Psoas muscle (tissue), 8 donors: ENCODE results near the gene ADPRH. TPM values are rescaled to one million over a fixed set of nuclear protein-coding genes. Genes with fewer than 3 reads are reported as not detected.

ENCODE experiments used
- ATAC-seq, 4 donors: fragments of 200-7000 bp; cut with Tn5 transposase; one replicate each; pipeline ENCODE4 v1.9.1; 2020; ENCODE audit warnings: moderate library complexity in 3 of 4, mild to moderate bottlenecking in 2 of 4
- DNase-seq, 2 donors: peaks; one replicate each; pipeline ENCODE4 v3.0.0-alpha.2; 2020
- H3K27ac ChIP-seq: fragments of 200-600 bp; one replicate; pipeline ENCODE4 v1.8.0; 2022
- H3K27me3 ChIP-seq, 3 donors: fragments of 200-600 bp in 1 of 3; one replicate each; pipeline versions ENCODE4 v1.6.1 to v1.8.0; 2013 to 2022; ENCODE audit warnings: low read length in 2 of 3, mild to moderate bottlenecking in 2 of 3, moderate library complexity in 1 of 3; ENCODE audit not compliant: insufficient read depth in 3 of 3
- H3K36me3 ChIP-seq, 2 donors: fragments of 200-600 bp in 1 of 2; one replicate each; pipeline versions ENCODE4 v1.6.1 to v1.8.0; 2013 to 2022; ENCODE audit warnings: low read depth in 1 of 2, mild to moderate bottlenecking in 1 of 2, moderate library complexity in 1 of 2; ENCODE audit not compliant: insufficient read depth in 1 of 2
- H3K4me1 ChIP-seq: fragments of 200-600 bp; one replicate; pipeline ENCODE4 v1.8.0; 2022
- H3K4me3 ChIP-seq: fragments of 200-600 bp; one replicate; pipeline ENCODE4 v1.8.0; 2022; ENCODE audit warnings: mild to moderate bottlenecking
- H3K9me3 ChIP-seq: fragments of 200-600 bp; one replicate; pipeline ENCODE4 v1.8.0; 2022
- WGBS, 3 donors: extraction: QIAGEN DNeasy Blood & Tissue Kit; methylation state at CpG; one replicate each; pipeline versions ENCODE4 v1.1.6 to v1.1.7; 2013; 5-methylcytosine and 5-hydroxymethylcytosine counted together
- intact Hi-C, 2 donors: fragments of 100-400 bp; cut with DNase I; formaldehyde crosslinking; loops; one replicate each; pipeline versions ENCODE4 v1.11.0 to v1.14.2; 2022
- polyA plus RNA-seq, 3 donors: library from polyadenylated mRNA; stranded (reverse); fragments of 200-250 nt; gene quantifications; one replicate each; pipeline ENCODE4 v1.2.3, GENCODE V29; 2013
- total RNA-seq, 4 donors: library from RNA; stranded (reverse); fragmentation: NEBNext Ultra II Directional in 2 of 4; extraction: Animal tissue kit (Norgen Biotek cat#: 25700) in 2 of 4; gene quantifications; one replicate each; pipeline versions ENCODE4 v1.2.1 to v1.2.4, GENCODE V29; 2021 to 2023
- TF ChIP-seq, protein P1 (sequence below): fragments of 200-600 bp; IDR thresholded peaks from one replicate; pipeline ENCODE4 v1.8.0; 2022; ENCODE audit warnings: antibody characterized with exemption
- donor health status: healthy with polysubstance abuse.
- donor health status: DM: no; HTN: no; CAD: no; lungs with moderate emphysema.
- donor health status: Bipolar disorder and iron deficiency.
- donor health status: healthy.
- donor health status: DM: yes; HTN: yes; CAD: no.
- donor health status: DM: no; HTN: no; CAD: no.
- donor health status: DM: no; HTN: no; CAD: no.
- donor health status: DM: yes; HTN: yes; CAD: no.

ADPRH gene
- total and polyA plus RNA-seq, 7 donors = 5.2 to 16.9 (median 14.7) TPM

DNA sequence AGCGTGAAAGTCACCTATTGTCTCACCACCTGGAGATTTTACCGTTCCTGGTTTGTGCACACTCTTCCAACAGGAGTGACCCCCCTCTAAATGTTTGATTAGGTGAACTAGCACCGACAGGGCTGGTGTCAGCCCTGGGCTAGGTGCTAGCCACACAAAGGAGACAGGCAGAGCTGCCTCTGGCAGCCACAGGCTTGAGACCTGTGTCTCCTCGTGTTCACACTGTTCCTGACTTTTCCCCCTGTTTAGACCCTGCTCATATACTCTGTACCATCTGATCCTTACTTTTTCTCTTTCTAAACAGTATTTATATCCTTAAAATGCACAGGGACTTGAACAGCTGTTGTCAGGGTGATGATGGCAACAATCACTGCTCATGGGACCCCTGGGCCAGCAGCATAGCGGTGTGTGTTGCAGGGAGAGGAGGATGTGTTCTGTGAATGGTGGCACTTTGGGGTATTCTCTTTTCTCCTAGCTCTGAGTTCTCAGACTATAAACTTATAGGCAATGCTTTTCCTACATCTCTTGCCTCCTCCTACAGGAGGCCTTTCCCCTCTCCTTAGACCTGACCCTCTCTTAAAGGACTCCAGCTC, 25.4 kb upstream of the ADPRH start:
- Histone ChIP-seq H3K4me1 (no peaks in the 10 kb centered on the region), H3K27me3 (no peaks in the 10 kb centered on the region), H3K36me3 (no peaks in the 10 kb centered on the region), H3K27ac (no peak overlapping the region), H3K4me3 (no peak overlapping the region), H3K9me3 (no peaks in the 10 kb centered on the region)
- TF ChIP-seq, protein P1, sequence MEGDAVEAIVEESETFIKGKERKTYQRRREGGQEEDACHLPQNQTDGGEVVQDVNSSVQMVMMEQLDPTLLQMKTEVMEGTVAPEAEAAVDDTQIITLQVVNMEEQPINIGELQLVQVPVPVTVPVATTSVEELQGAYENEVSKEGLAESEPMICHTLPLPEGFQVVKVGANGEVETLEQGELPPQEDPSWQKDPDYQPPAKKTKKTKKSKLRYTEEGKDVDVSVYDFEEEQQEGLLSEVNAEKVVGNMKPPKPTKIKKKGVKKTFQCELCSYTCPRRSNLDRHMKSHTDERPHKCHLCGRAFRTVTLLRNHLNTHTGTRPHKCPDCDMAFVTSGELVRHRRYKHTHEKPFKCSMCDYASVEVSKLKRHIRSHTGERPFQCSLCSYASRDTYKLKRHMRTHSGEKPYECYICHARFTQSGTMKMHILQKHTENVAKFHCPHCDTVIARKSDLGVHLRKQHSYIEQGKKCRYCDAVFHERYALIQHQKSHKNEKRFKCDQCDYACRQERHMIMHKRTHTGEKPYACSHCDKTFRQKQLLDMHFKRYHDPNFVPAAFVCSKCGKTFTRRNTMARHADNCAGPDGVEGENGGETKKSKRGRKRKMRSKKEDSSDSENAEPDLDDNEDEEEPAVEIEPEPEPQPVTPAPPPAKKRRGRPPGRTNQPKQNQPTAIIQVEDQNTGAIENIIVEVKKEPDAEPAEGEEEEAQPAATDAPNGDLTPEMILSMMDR = no peak
- DNase-seq (no peak), ATAC-seq (no peak)
- 65 to 77% (median 70%) methylated on average over 5 of the region's 5 CpGs for WGBS, 3 donors
- intact Hi-C loops = no loop called here

DNA sequence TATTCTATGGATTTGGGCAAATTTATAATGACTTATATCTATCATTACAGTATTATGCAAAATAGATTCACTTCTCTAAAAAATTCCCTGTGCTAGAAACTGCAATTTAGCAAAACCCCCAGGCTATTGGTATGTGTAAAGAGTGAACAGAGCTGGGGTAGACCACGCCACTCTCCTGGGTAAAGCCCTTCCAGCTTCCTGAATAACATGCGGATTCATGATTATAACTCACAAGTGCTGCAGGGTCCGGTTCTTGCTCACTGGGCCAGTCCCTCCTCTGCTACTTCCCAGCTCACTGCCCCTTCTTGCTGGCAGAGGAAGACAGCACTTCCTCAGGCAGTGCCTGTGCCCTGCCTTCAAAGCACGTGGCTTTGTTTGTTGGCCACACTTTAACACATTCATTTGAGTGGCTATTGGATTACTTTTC, 24.0 kb upstream of the ADPRH start:
- Histone ChIP-seq H3K9me3 (no peaks in the 10 kb centered on the region), H3K4me1 (no peaks in the 10 kb centered on the region), H3K4me3 (no peak overlapping the region), H3K27me3 (no peaks in the 10 kb centered on the region), H3K27ac (no peak overlapping the region), H3K36me3 (no peaks in the 10 kb centered on the region)
- intact Hi-C loops = no loop called here
- ATAC-seq = no peak
- WGBS, 3 donors = 63 to 70% (median 65%) methylated on average over 4 of the region's 4 CpGs
- DNase-seq = no peak
- TF ChIP-seq, protein P1 = no peak

DNA sequence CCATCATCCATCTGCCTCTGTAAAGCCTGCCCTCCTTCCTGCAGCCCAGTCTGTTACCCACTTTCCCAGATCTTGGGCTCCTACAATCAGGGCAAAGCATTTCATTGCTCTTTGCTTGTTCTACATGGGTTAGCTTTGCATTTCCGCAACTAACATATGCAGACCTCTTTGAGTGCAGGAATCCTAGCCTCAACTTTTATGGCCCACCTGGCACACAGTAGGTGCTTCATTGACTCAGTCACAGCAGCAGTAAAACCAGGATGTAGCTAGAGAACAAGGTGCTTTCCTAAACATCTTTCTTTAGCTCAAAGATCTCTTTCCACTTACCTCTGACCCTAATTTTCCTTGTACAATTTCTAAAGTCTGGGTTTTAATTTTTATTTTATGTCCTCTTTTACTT, 23.4 kb upstream of the ADPRH start:
- H3K4me1 ChIP-seq = no peaks in the 10 kb centered on the region
- TF ChIP-seq, protein P1 = no peak
- no peak overlapping the region for H3K27ac ChIP-seq
- DNase-seq (no peak), ATAC-seq (no peak)
- intact Hi-C loops = no loop called here
- 65 to 100% (median 97%) methylated on average over 1 of the region's 1 CpG for WGBS, 3 donors
- H3K4me3 ChIP-seq = no peak overlapping the region
- H3K27me3 ChIP-seq = no peaks in the 10 kb centered on the region
- H3K9me3 ChIP-seq = no peaks in the 10 kb centered on the region
- H3K36me3 ChIP-seq = no peaks in the 10 kb centered on the region

DNA sequence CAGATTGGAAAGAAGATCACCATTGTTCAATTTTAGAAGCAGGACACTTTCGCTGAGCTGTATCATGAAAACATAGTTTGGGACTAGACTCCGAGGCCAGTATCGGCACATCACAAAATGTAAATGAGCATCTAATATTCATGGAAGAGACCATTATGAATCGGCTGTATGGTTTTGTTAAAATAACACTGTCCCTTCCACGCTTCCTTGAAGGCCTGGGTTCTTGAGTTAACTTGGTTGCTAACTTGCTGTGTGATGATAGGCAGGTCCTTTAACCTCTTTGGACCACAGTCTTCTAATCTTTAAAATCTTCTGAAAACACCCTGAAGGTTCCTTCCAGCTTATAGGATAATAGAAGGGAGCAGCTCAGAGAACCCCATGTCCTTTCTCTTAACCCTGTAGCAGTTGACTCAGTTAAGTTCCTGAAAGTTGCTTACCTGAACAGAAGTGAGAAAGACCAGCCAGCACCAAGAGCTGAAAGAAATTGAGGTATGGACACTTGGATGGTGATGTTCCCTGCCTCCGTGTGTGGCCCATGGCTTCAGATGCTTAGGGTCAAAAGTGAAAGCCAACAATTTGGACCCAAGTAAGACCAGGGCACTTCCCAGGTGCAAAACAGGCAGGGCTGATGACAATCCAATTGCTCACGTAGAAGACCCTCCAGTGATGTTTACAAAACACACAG, 22.0 kb upstream of the ADPRH start:
- Histone ChIP-seq H3K9me3 (no peaks in the 10 kb centered on the region), H3K4me1 (no peaks in the 10 kb centered on the region), H3K36me3 (no peaks in the 10 kb centered on the region), H3K27ac (no peak overlapping the region), H3K4me3 (no peak overlapping the region), H3K27me3 (no peaks in the 10 kb centered on the region)
- DNase-seq (no peak), ATAC-seq (no peak)
- TF ChIP-seq, protein P1 = no peak
- intact Hi-C loops = no loop called here
- 91 to 93% (median 92%) methylated on average over 7 of the region's 7 CpGs for WGBS, 3 donors

DNA sequence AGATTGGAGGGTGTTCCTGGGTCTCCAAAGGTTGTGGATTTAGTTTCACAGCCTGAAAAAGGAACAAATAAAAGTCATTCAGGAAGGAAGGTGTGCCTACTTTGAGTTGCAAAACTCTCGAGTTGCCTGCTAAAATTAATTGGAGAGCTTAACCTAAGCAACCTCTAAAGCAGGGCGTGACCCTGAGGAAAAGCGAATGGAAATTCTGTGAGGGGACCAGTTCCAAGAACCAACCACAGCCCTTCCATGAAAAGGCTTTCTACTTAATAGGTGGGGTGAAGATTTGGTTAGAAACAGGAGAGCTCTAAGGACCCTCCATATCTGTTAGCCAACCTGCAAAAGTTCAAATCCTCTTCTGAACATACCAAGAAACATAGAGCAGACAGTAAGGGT, 21.4 kb upstream of the ADPRH start:
- TF ChIP-seq, protein P1 = no peak
- H3K4me1 ChIP-seq = no peaks in the 10 kb centered on the region

More for the DNA sequence above, 21.4 kb upstream of the ADPRH start:
- Histone ChIP-seq H3K4me3 (no peak overlapping the region), H3K36me3 (no peaks in the 10 kb centered on the region), H3K27ac (no peak overlapping the region), H3K9me3 (no peaks in the 10 kb centered on the region), H3K27me3 (no peaks in the 10 kb centered on the region)
- no peak for ATAC-seq
- intact Hi-C loops = no loop called here
- 68 to 70% (median 69%) methylated on average over 3 of the region's 3 CpGs for WGBS, 3 donors
- no peak for DNase-seq
